Measurements from ENCODE around the gene METTL21C. TPM values are rescaled to one million over a fixed set of nuclear protein-coding genes. Genes with fewer than 3 reads are reported as not detected.

The METTL21C gene
- polyA plus RNA-seq, 1 donor from 2014 or later, result not detected

DNA sequence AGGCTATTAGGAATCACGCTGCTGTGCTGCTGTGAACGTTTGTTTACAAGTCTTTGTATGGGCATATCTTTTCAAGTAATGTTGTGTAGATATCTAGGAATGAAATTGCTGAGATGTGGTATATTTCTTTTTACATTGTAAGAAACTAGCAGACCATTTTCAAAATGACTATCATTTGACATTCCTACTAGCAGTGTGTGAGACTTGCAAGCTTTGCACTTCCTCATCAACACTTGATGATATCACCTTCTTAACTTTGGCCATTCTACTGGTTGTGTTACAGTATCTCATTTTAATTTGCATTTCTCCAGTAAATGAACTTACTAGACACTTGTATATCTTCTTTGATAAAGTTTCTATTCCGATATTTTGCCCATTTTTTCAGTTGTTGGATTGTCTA lies 12.1 kb downstream of the METTL21C start:
- Histone ChIP-seq H3K9ac (ENCODE audit: low read length) (no peak overlapping the region), H4K20me1 (ENCODE audit: insufficient read depth) (no peaks in the 10 kb centered on the region), H3F3A (ENCODE audit: insufficient read depth, low read length, poor library complexity, severe bottlenecking) (no peaks in the 10 kb centered on the region), H3K27ac (ENCODE audit: low read length) (no peak overlapping the region), H3K79me2 (replicated peaks; ENCODE audit: insufficient read depth, low read length) (no peaks in the 10 kb centered on the region), H2AFZ (ENCODE audit: low read depth, low read length) (no peak overlapping the region), H3K9me3 (ENCODE audit: low read length) (no peaks in the 10 kb centered on the region), H3K9me2 (ENCODE audit: insufficient read depth, low read length) (no peaks in the 10 kb centered on the region), H3K4me2 (ENCODE audit: low read length) (no peak overlapping the region), H3K4me3 (ENCODE audit: low read length) (no peak overlapping the region), H3K27me3 (ENCODE audit: insufficient read depth, low read depth, low read length) (no peaks in the 10 kb centered on the region), H3K36me3 (ENCODE audit: insufficient read depth, low read length) (no peaks in the 10 kb centered on the region)
- TF ChIP-seq REST (IDR thresholded peaks at IDR 0.05; ENCODE audit: borderline replicate concordance) (no peak), POLR2AphosphoS5 (IDR thresholded peaks at IDR 0.05) (no peak), SMC3 (conservative IDR thresholded peaks at IDR 0.05; ENCODE audit: poor library complexity) (no peak), CTCF (IDR thresholded peaks at IDR 0.05; ENCODE audit: poor library complexity, severe bottlenecking) (no peak), TAF1 (IDR thresholded peaks at IDR 0.05; ENCODE audit: low read depth) (no peak), EP300 (conservative IDR thresholded peaks at IDR 0.05; ENCODE audit: poor library complexity, severe bottlenecking) (no peak), EZH2 (IDR thresholded peaks at IDR 0.05; ENCODE audit: borderline replicate concordance, insufficient read depth, low read length, poor library complexity, severe bottlenecking) (no peak), RAD21 (conservative IDR thresholded peaks at IDR 0.05) (no peak)

- no peak overlapping the region for H3K9ac ChIP-seq (ENCODE audit: low read length)
- no peaks in the 10 kb centered on the region for H3K79me2 ChIP-seq (replicated peaks; ENCODE audit: insufficient read depth, low read length)
- H3K36me3 ChIP-seq (ENCODE audit: insufficient read depth, low read length), result no peaks in the 10 kb centered on the region
- no peak overlapping the region for H3K27ac ChIP-seq (ENCODE audit: low read length)
- H3K4me2 ChIP-seq (ENCODE audit: low read length), result no peak overlapping the region
- no peaks in the 10 kb centered on the region for H3K9me2 ChIP-seq (ENCODE audit: insufficient read depth, low read length)
- H3F3A ChIP-seq (ENCODE audit: insufficient read depth, low read length, poor library complexity, severe bottlenecking), result no peaks in the 10 kb centered on the region
- no peaks in the 10 kb centered on the region for H3K9me3 ChIP-seq (ENCODE audit: low read length)
- no peak overlapping the region for H3K4me3 ChIP-seq (ENCODE audit: low read length)
- H3K27me3 ChIP-seq (ENCODE audit: insufficient read depth, low read depth, low read length), result no peaks in the 10 kb centered on the region
- no peaks in the 10 kb centered on the region for H4K20me1 ChIP-seq (ENCODE audit: insufficient read depth)
- H2AFZ ChIP-seq (ENCODE audit: low read depth, low read length), result no peak overlapping the region
- TF ChIP-seq EZH2 (IDR thresholded peaks at IDR 0.05; ENCODE audit: borderline replicate concordance, insufficient read depth, low read length, poor library complexity, severe bottlenecking) (no peak), TAF1 (IDR thresholded peaks at IDR 0.05; ENCODE audit: low read depth) (no peak), MXI1 (conservative IDR thresholded peaks at IDR 0.05; ENCODE audit: poor library complexity, severe bottlenecking) (no peak), SMC3 (conservative IDR thresholded peaks at IDR 0.05; ENCODE audit: poor library complexity) (no peak), EP300 (conservative IDR thresholded peaks at IDR 0.05; ENCODE audit: poor library complexity, severe bottlenecking) (no peak), CTCF (IDR thresholded peaks at IDR 0.05; ENCODE audit: poor library complexity, severe bottlenecking) (no peak), POLR2AphosphoS5 (IDR thresholded peaks at IDR 0.05) (no peak), RAD21 (conservative IDR thresholded peaks at IDR 0.05) (no peak), REST (IDR thresholded peaks at IDR 0.05; ENCODE audit: borderline replicate concordance) (no peak)
These were observed 12.6 kb downstream of the METTL21C start for GRCh38 chr13:102682211-102682610.

All from neural cell (in vitro differentiated cells).